ENCODE data around the gene CENPO.

DNA sequence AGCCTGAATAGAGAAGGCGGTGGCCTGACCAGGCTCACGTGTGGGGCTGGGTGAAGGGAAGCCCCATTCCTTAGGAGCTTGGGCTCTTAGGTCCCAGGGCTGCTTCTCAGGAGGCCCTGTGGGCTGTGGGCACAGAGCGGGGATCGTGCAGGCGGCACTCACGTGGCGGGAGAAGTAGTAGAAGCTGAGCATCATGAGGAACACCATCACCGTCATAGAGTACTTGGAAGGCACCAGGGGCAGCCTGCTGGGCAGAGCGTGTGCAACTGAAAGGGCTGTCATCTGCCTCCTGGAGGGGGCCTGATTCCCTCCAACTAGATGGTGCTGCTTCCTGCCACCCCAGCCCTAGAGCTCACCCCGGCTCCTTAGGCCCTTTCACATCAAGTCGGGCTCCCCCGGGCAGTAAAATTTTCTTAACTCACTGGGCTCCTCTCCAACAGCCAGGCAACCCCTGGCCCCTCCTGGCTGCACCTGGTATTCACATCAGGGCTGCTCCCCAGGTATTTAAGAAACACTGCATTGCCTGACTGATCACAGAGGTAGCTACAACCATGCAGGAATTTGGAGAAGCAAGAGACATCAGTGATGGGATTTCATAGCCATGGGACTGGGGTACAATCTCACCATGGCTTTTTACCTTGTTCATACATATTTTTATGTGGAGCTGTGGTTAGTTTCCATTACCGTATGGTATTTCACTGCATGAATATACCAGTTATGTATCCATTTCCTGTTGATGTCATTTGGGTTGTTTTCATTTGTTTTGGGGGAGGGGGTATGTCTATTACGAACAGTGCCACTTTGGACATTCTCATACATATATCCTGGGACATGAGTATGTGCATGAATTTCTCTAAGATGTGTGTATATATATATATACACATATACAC is 32.9 kb downstream of the CENPO start:
- TF ChIP-seq CTCF (conservative IDR thresholded peaks at IDR 0.05; ENCODE audit: low read length) (no peak), EZH2phosphoT487 (IDR thresholded peaks at IDR 0.05; ENCODE audit: borderline replicate concordance, low read depth, low read length) (no peak)
